Left ventricle myocardium inferior (tissue), 1 donor: Measurements from ENCODE around the gene MYEF2. TPM values are rescaled to one million over a fixed set of nuclear protein-coding genes. Genes with fewer than 3 reads are reported as not detected.

Experiments used
- DNase-seq: peaks from one replicate; pipeline ENCODE4 v3.0.0-alpha.2; 2020
- H3K27ac ChIP-seq: fragments of 200-600 bp; replicated peaks from 2 replicates; pipeline ENCODE4 v1.8.0; 2021
- H3K27me3 ChIP-seq: fragments of 200-600 bp; 2 replicates; pipeline ENCODE4 v1.8.0; 2021; ENCODE audit warnings: low read depth
- H3K36me3 ChIP-seq: fragments of 200-600 bp; 2 replicates; pipeline ENCODE4 v1.8.0; 2021
- H3K4me1 ChIP-seq: fragments of 200-600 bp; 2 replicates; pipeline ENCODE4 v1.8.0; 2021
- H3K4me3 ChIP-seq: fragments of 200-600 bp; 2 replicates; pipeline ENCODE4 v1.8.0; 2021; ENCODE audit warnings: mild to moderate bottlenecking, moderate library complexity
- H3K9me3 ChIP-seq: fragments of 200-600 bp; replicated peaks from 2 replicates; pipeline ENCODE4 v1.8.0; 2021
- intact Hi-C: fragments of 100-400 bp; cut with micrococcal nuclease; formaldehyde crosslinking; loops from one replicate; pipeline ENCODE4 v1.11.0; 2022
- long read RNA-seq: library from polyadenylated mRNA; unstranded; transcript quantifications from one replicate; pipeline ENCODE4 v2.0.0, GENCODE V29; 2021
- total RNA-seq: library from RNA; stranded (reverse); fragmentation: NEBNext Ultra II Directional; extraction: Animal tissue kit (Norgen Biotek cat#: 25700); gene quantifications from one replicate; pipeline ENCODE4 v1.2.1, GENCODE V29; 2021
- TF ChIP-seq, protein P1 (sequence below): fragments of 200-600 bp; IDR thresholded peaks from 2 replicates; pipeline ENCODE4 v1.8.0; 2021; ENCODE audit warnings: antibody characterized with exemption, mild to moderate bottlenecking, borderline replicate concordance
- donor health status: DM: no; HTN: yes; CAD: no; lungs with severe emphysema.

The MYEF2 gene, protein sequence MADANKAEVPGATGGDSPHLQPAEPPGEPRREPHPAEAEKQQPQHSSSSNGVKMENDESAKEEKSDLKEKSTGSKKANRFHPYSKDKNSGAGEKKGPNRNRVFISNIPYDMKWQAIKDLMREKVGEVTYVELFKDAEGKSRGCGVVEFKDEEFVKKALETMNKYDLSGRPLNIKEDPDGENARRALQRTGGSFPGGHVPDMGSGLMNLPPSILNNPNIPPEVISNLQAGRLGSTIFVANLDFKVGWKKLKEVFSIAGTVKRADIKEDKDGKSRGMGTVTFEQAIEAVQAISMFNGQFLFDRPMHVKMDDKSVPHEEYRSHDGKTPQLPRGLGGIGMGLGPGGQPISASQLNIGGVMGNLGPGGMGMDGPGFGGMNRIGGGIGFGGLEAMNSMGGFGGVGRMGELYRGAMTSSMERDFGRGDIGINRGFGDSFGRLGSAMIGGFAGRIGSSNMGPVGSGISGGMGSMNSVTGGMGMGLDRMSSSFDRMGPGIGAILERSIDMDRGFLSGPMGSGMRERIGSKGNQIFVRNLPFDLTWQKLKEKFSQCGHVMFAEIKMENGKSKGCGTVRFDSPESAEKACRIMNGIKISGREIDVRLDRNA
- 11.9 TPM for total RNA-seq
- long read RNA-seq, full-length matches to known transcripts = 1 of 10 reads
- long read RNA-seq, partial matches to known transcripts = 0 of 10 reads
- long read RNA-seq, other reads (novel, unspliced or antisense) = 9 of 10 reads

DNA sequence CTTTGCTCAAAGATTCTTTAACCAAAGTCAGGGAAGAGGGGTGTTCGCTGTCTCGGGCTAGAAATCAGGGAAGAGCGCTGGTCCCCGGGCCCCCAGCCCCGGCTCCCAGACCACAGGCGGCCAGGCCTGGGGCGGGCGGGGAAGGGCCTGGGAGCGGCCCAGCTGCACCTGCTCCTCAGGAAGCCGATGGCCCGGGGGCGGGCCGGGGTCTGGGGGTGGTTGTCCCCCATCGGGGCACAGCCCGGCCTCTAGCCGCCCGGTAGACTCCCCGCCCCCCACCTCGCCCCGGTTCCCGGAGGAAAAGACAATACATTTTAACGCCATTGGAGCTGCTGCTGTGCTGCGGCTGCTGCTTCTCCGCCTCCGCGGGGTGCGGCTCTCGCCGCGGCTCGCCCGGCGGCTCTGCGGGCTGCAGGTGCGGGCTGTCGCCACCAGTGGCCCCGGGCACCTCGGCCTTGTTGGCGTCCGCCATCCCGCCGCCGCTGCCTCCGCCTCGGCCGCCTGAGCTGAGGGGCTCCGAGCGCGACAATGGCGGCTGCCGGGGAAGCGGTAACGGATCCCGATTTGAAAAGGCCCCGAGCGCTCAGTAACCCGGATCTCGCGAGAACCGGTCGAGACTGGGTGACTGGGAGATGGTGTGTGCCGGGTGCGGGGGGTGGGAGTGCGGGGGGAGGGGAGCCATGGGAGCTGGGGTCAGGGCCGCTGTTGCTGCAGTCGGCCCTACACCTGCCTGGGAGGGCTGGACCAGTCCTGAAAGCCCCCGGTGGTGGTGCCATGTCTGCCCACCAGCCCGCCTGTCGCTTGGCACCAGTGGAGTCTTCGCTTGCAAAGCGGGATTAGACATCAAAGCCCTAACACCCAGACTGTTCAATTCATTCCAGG, at the start of gene MYEF2:
Gene MYEF2, minus strand, starts transcription at position 530 of the 882 bp plus-strand sequence. Its CDS starts 58 bp downstream, at position 472.
- peaks cover 9% of the 10 kb centered on the region for H3K9me3 ChIP-seq
- DNase-seq = peak; percentile 61
- intact Hi-C loops = no loop called here
- peaks cover 14% of the 10 kb centered on the region for H3K27me3 ChIP-seq
- H3K4me1 ChIP-seq = peaks cover 22% of the 10 kb centered on the region
- H3K4me3 ChIP-seq = peak within 1 kb of the TSS; percentile 75
- peak within 1 kb of the TSS; percentile 60 for H3K27ac ChIP-seq
- no peaks in the 10 kb centered on the region for H3K36me3 ChIP-seq
- TF ChIP-seq, protein P1, sequence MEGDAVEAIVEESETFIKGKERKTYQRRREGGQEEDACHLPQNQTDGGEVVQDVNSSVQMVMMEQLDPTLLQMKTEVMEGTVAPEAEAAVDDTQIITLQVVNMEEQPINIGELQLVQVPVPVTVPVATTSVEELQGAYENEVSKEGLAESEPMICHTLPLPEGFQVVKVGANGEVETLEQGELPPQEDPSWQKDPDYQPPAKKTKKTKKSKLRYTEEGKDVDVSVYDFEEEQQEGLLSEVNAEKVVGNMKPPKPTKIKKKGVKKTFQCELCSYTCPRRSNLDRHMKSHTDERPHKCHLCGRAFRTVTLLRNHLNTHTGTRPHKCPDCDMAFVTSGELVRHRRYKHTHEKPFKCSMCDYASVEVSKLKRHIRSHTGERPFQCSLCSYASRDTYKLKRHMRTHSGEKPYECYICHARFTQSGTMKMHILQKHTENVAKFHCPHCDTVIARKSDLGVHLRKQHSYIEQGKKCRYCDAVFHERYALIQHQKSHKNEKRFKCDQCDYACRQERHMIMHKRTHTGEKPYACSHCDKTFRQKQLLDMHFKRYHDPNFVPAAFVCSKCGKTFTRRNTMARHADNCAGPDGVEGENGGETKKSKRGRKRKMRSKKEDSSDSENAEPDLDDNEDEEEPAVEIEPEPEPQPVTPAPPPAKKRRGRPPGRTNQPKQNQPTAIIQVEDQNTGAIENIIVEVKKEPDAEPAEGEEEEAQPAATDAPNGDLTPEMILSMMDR = peak; percentile 24

DNA sequence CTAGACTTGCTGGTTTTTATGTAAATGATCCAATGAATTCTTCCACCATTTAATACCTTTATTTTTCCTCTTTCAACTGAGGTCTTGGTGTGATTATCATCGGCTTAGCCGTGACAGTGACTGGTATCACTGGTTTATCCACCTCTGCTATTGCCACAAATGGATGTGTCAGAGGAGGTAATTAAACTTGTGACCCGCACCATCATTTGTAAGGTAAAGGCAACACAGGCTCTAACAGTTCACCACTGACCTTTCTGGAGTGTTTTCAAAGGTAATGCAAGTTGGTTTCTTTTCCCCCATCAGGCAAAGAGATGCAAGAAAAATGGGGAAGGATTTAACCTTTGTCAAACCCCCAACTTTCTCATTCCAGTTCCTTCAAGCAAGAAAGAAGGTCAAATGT, 47.7 kb upstream of the MYEF2 start:
- DNase-seq = no peak
- H3K36me3 ChIP-seq = no peaks in the 10 kb centered on the region
- no peak overlapping the region for H3K27ac ChIP-seq
- intact Hi-C loops = no loop called here
- H3K4me3 ChIP-seq = no peak overlapping the region
- TF ChIP-seq, protein P1 = no peak
- no peaks in the 10 kb centered on the region for H3K9me3 ChIP-seq
- H3K27me3 ChIP-seq = peaks cover 7% of the 10 kb centered on the region
- H3K4me1 ChIP-seq = no peaks in the 10 kb centered on the region

DNA sequence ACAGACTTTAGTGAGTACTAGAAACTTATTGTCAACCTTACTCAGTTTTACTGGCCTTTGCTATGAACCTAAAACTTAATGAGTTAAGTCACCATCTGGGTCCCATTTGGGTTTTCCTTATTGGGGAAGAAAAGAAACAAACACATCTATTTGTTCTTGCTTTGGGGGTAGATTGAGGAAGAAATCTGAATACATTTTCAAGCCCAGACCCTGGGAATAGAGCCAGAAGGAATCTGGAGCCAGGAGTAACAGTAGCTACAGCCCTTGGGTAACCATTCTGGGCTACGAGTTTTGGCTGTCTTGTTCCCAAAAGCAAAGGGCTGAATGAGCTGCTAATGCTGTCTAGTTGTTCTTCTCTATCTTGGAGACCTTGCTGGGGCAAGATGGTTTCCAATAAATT, 44.5 kb upstream of the MYEF2 start:
- no peaks in the 10 kb centered on the region for H3K36me3 ChIP-seq
- peaks cover 7% of the 10 kb centered on the region for H3K27me3 ChIP-seq
- no peaks in the 10 kb centered on the region for H3K9me3 ChIP-seq
- TF ChIP-seq, protein P1 = no peak
- H3K4me3 ChIP-seq = no peak overlapping the region
- intact Hi-C loops = no loop called here
- no peak overlapping the region for H3K27ac ChIP-seq
- DNase-seq = no peak
- no peaks in the 10 kb centered on the region for H3K4me1 ChIP-seq

DNA sequence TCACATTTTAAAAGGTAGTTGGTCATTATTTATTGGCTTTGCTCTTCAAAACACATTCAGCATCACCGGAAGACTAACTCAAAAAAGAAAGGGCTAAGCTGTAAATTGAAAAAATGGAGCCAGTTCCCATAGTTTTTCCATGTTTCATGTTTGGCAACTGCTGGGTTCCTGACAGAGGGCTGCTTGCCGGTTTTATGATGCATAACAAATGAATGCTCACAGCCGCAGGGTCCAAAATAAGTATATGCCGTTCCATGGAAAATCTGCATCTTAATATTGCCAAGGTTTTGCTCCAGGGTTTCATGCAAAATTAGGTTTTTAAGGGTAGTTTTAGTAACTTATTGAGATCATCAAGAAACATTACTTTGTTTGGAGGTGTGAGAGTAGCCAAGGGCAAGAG, 43.8 kb upstream of the MYEF2 start:
- Histone ChIP-seq H3K4me3 (no peak overlapping the region), H3K9me3 (no peaks in the 10 kb centered on the region), H3K27ac (no peak overlapping the region), H3K4me1 (no peaks in the 10 kb centered on the region), H3K36me3 (no peaks in the 10 kb centered on the region), H3K27me3 (peaks cover 7% of the 10 kb centered on the region)
- intact Hi-C loops = no loop called here
- no peak for DNase-seq
- TF ChIP-seq, protein P1 = no peak

DNA sequence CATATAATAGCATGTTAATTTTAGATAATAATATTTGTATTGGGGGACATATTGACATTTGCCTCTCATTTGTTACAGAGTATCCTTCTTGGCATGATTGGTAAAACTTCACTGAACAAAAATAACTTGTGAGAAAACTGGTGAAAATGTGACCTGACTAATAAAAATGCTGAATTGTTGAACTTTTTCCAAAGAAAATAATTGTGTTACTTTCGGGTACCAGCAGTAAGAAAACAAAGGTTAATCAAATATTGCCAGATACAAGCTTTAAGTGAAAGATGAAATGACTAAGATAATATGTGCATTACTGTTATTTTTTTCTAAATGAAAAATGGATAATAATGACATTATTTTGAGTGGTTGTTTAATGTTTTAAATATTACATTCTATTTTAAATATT, 43.2 kb upstream of the MYEF2 start:
- TF ChIP-seq, protein P1 = no peak
- DNase-seq = no peak
- Histone ChIP-seq H3K27me3 (peaks cover 7% of the 10 kb centered on the region), H3K36me3 (no peaks in the 10 kb centered on the region), H3K27ac (no peak overlapping the region), H3K4me3 (no peak overlapping the region), H3K9me3 (no peaks in the 10 kb centered on the region), H3K4me1 (no peaks in the 10 kb centered on the region)
- intact Hi-C loops = no loop called here
